HUES6 (cell line): Measurements from ENCODE around the gene HTR1B.

ENCODE experiments used
- H3K27ac ChIP-seq: 2 replicates; pipeline ENCODE4 v1.7.0; 2013; ENCODE audit warnings: low read depth, mild to moderate bottlenecking, low read length, inconsistent platforms
- H3K27me3 ChIP-seq: 2 replicates; pipeline ENCODE4 v1.6.1; 2013; ENCODE audit warnings: low read length; ENCODE audit not compliant: control insufficient read depth, insufficient read depth
- H3K36me3 ChIP-seq: 2 replicates; pipeline ENCODE4 v1.6.1; 2013; ENCODE audit warnings: low read length; ENCODE audit not compliant: control insufficient read depth, insufficient read depth
- H3K4me1 ChIP-seq: 2 replicates; pipeline ENCODE4 v1.6.1; 2013; ENCODE audit warnings: low read length; ENCODE audit not compliant: control insufficient read depth, insufficient read depth
- H3K4me3 ChIP-seq: 2 replicates; pipeline ENCODE4 v1.5.1; 2013; ENCODE audit warnings: low read depth, low read length
- H3K9ac ChIP-seq: one replicate; pipeline ENCODE4 v1.6.1; 2013; ENCODE audit warnings: mild to moderate bottlenecking, low read length
- H3K9me3 ChIP-seq: 2 replicates; pipeline ENCODE4 v1.6.1; 2013; ENCODE audit warnings: low read depth, low read length; ENCODE audit not compliant: control insufficient read depth, insufficient read depth

HTR1B gene

DNA sequence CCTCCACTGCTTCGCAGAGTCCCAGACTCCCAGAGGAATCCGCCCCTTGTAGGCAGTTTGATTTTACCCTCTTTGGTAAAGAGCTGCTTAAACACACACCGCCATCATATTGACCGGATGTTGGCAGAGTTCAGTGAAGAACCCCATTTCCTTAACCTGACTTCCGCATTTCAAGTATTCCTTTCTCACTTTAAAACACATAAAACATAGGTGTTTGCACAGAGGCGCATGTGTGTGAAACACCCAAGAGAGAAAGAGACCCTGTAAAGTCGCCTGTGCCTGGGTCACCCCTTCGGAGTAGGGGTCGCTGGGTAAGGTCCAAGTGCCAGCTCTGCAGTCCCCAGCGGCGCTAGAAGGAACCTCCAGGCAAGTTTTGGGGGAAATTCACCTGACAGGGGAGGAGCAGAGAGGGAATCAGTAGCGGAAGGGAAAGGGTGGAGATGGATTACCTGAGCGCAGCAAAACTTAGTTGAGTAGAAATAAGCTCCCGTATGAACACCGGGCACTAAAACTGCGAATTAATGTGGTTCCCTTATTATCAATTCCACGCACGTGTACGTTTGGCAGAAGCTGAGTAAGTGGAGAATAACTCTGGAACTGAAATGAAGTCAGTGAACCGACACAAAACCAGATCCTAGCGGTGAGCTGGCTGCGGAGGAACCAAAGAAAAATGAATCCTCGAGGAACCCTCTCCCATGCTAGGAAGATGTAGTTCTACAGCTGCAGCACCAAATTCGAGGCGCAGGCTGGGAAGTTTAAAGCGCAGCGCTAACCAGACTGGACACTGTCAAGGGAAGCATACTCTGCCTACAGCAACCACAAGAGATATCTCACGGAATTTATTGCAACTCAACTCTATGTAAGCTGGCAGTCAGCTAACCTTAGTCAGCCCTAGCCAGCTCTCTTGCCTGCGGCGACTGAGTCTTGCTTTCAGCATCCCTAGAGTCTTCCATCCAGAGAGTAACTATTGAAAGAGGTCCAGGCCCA lies 3.5 kb upstream of the HTR1B start:
- no peaks in the 10 kb centered on the region for H3K36me3 ChIP-seq

DNA sequence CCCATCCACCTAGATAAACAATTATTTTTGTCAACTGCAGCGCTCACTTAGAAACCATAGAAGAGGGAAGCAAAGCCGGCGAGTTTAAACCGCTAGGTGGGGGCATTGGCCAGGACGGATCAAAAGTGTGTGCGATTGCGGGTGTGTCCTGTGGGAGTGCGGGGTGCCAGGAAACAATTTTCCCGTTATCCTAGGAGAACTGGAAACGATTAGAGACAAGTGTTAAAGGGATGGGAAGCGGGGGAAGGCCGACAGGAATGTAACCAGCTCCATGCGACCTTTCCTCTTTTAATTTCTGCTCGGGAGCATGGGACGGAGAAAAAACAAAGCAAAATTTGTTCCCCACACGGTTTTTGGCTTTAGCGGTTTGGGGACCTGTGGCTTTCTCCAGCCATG lies 2.8 kb upstream of the HTR1B start:
- Histone ChIP-seq H3K36me3 (no peaks in the 10 kb centered on the region), H3K27me3 (peaks cover 69% of the 10 kb centered on the region), H3K4me1 (peaks cover 16% of the 10 kb centered on the region), H3K4me3 (peak overlapping the region; percentile 81), H3K9me3 (no peaks in the 10 kb centered on the region), H3K27ac (no peak overlapping the region), H3K9ac (peak overlapping the region; percentile 5)

More for the DNA sequence above, 3.5 kb upstream of the HTR1B start:
- peak overlapping the region; percentile 26 for H3K9ac ChIP-seq
- peak overlapping the region; percentile 81 for H3K4me3 ChIP-seq
- no peaks in the 10 kb centered on the region for H3K9me3 ChIP-seq
- H3K4me1 ChIP-seq = peaks cover 16% of the 10 kb centered on the region
- H3K27me3 ChIP-seq = peaks cover 66% of the 10 kb centered on the region
- no peak overlapping the region for H3K27ac ChIP-seq

DNA sequence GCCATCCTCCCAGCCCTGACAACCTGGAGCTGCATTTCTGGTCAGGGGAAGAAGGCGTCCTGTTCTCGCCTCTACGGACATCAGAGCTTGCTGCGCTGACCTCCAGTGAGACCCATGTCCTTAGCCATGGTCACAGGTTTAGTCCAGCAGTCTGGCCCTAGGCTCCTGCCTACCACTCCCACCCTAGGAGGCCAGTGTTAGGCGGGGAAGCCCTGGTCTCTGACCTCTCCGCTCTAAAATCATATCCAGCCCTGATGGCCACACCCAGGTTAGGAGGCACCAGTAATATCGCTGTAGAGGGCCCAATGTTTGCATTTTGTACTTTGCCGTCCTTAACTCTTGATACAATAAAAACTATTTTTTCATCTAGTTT lies 1.2 kb upstream of the HTR1B start:
- Histone ChIP-seq H3K4me3 (peak overlapping the region; percentile 92), H3K27ac (no peak overlapping the region), H3K9ac (no peak overlapping the region), H3K36me3 (no peaks in the 10 kb centered on the region), H3K9me3 (no peaks in the 10 kb centered on the region), H3K4me1 (peaks cover 16% of the 10 kb centered on the region), H3K27me3 (peaks cover 69% of the 10 kb centered on the region)

DNA sequence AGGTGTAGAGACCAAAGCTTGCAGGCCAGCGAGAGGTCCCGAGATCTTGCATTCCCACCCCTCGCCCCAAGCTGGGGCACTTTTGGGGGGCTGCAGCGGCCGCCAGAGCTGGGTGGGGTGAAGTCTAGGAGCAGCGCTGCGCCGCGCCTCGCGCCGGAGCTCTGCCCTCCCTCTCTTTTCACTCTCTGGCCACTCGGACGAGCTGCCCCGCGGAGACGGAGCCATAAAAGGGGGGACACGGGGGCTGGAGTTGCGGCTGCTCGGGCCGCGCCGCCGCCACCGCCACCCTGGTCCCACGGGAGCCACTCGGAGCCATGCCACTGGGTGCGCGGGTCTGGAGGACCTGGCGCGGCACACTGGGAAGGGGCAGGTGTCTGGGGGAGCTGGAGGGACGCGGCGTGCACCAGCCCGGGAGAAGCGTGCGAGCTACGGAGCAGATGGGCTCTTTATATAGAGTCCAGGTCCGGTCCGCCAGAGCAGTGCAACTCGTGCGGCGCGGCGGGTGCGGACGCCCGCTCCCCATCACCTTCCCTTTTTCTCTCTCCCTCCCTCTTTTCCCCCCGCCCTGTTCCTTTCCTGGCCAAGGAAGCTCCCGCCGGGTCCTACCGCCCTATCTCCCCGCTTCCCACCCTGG lies 687 bp upstream of the HTR1B start:
- Histone ChIP-seq H3K9ac (peak overlapping the region; percentile 47), H3K27me3 (peaks cover 69% of the 10 kb centered on the region), H3K4me1 (peaks cover 16% of the 10 kb centered on the region), H3K9me3 (no peaks in the 10 kb centered on the region), H3K4me3 (peak overlapping the region; percentile 92), H3K36me3 (no peaks in the 10 kb centered on the region), H3K27ac (no peak overlapping the region)

DNA sequence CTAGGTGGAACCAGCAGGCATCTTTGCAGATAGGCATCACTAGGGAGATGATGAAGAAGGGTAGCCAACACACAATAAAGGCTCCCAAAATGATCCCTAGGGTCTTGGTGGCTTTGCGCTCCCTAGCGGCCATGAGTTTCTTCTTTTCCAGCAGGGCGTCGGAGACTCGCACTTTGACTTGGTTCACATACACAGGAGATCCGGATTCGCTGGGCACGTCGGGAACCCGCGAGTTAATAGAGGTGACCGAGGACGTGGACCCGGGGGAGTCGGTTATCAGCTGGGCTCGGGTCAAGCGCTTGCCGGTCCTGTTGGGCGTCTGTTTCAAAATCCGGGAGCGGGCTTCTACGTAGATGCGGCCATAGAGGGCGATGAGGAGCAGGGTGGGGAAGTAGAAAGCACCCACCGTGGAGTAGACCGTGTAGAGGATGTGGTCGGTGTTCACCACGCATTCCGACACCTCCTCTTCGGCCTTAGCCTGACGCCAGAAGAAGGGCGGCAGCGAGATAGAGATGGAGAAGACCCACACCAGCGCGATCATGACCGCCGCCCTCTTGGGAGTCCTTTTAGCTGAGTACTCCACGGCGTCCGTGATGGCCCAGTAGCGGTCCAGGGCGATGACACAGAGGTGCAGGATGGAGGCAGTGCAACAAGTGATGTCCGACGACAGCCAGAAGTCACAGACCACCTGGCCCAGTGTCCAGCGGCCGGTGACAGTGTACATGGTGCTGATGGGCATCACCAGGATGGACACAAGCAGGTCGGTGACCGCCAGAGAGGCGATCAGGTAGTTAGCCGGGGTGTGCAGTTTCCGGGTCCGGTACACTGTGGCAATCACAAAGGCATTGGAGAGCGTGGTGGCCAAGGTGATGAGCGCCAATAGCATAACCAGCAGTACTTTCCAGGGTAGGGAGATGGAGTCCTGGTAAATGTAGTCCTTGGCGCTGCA lies 658 bp downstream of the HTR1B start:
- Histone ChIP-seq H3K27me3 (peaks cover 62% of the 10 kb centered on the region), H3K4me1 (peaks cover 23% of the 10 kb centered on the region), H3K27ac (no peak overlapping the region), H3K9ac (peak overlapping the region; percentile 47), H3K36me3 (no peaks in the 10 kb centered on the region), H3K9me3 (no peaks in the 10 kb centered on the region), H3K4me3 (peak overlapping the region; percentile 92)

DNA sequence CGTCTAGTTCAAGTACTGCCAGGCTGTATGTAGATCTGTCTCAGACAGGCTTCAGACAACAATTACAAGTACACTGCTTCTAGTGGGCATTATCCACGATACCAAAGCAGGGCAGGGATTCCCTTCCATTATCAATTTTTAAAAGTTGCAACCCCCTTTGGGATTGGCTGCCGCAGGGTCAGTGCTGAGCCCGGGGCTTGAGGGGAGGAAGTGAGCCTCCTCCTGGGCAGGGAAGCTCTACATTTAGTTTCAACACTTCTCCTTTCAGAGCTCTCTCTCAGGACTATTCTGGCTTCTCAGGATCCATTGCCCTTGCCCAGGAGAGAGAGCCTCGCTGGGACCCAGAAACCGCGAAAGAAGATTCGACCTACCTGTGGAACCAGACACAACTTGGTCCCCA lies 1.5 kb downstream of the HTR1B start:
- no peaks in the 10 kb centered on the region for H3K9me3 ChIP-seq
- no peak overlapping the region for H3K9ac ChIP-seq
- H3K4me3 ChIP-seq = peak overlapping the region; percentile 92
- H3K4me1 ChIP-seq = peaks cover 22% of the 10 kb centered on the region
- peaks cover 53% of the 10 kb centered on the region for H3K27me3 ChIP-seq
- H3K27ac ChIP-seq = no peak overlapping the region
- H3K36me3 ChIP-seq = no peaks in the 10 kb centered on the region

DNA sequence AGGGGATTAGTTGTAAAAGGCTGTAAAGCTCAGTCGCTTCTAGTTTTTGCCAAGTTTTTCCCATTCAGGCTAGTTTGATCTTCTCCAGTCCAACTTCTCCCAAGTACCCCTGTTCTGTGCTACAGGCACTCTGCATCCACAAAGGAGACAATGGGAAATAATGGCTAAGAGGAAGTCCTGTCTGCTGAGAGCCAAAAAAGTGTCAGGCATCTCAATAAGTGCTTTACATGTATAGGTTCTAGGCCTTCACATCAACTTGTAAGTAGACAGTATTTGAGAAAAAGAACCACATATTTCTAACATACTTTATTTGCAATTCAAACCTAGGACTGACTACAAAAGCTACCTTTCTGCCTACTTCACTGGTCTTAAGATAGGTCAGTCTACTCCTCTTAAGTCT lies 4.9 kb downstream of the HTR1B start:
- no peak overlapping the region for H3K27ac ChIP-seq
- H3K4me1 ChIP-seq = peaks cover 39% of the 10 kb centered on the region
- H3K36me3 ChIP-seq = no peaks in the 10 kb centered on the region
- no peak overlapping the region for H3K9ac ChIP-seq
- no peak overlapping the region for H3K4me3 ChIP-seq
- no peaks in the 10 kb centered on the region for H3K9me3 ChIP-seq
- peaks cover 20% of the 10 kb centered on the region for H3K27me3 ChIP-seq

DNA sequence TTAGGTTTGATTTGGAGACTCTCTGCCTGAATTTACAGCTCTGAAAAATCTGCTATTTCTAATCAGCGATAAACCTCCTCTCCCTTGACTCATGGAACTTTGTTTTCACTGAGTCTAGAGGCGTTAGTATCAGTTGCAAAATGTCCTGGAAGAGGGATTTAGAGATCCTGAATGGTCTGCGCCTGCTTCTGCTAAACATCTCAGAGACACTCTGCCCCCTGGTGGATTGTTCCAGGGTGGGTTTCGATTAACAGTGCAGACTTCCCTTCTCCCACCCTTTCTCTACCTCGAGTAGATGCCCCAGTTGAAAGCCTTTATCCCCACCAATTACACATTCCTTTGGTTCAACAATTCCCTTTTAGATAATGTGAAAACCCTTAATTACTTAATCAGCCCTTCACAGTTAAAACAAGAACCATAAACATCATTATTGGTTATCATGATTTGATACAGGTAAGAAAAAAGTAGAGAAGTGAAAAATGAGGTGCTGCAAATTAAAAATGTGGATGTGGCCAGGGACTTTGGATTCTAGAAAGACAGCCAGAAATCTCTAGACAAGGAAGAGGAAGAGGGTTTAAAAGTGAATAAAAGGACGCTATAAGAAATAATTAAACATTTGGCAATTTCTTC lies 5.5 kb downstream of the HTR1B start:
- Histone ChIP-seq H3K9ac (no peak overlapping the region), H3K27me3 (peaks cover 14% of the 10 kb centered on the region), H3K9me3 (no peaks in the 10 kb centered on the region), H3K4me1 (peaks cover 39% of the 10 kb centered on the region), H3K4me3 (no peak overlapping the region), H3K27ac (no peak overlapping the region), H3K36me3 (no peaks in the 10 kb centered on the region)

DNA sequence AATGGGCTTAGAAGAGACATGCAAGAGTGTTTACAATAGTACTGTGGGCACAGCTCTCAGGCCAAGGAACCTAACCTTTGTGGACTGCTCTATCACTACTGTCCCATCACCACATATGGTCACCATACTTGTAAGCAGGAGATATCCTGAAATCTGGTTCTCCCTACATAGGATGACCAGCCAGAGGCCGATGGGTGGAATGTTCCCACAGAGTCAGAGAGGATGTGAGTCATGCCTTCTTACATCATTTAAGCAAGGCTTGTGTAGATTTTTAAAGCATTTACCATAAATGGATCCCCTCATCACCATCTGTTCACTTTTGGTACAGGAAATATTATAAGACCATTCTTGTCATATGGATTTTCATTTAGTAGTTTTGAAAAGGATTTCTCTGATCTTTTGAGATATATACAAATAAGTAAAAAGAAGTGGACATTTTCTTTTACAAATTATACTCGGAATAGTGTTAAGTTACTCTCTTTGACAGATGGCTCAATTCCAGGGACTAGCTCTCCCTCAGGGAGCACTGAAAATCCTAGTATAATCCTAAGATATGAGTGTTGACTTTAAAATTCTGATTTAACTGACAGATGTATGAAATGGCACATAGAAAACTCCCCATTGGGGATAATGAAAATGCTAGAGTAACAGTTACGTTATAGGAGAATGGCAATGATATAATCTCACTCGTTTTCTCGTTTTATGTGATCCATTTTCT lies 6.6 kb downstream of the HTR1B start:
- Histone ChIP-seq H3K27ac (no peak overlapping the region), H3K9me3 (no peaks in the 10 kb centered on the region), H3K36me3 (no peaks in the 10 kb centered on the region), H3K4me3 (no peak overlapping the region), H3K9ac (no peak overlapping the region), H3K4me1 (peaks cover 36% of the 10 kb centered on the region), H3K27me3 (peaks cover 2% of the 10 kb centered on the region; the same call in 1 of the 2 replicates)

DNA sequence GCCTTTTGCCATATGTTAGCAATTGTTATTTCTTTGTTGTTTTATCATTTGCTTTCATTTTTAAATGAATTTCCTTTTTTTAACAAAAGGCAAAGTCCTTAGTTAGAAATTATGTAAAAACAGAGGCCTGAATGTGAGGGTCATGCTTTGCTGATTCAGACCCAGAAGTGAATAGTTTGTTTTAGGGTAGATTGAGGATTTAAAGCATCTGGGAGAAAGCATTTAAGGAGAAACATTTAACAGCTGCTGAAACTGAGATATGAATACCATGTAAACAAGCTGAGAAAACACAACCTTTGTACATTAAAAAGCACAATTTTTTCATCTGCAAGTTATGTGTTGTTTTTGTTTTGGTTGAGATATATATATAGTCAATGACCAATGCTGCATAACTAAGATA lies 8.0 kb downstream of the HTR1B start:
- Histone ChIP-seq H3K4me1 (peaks cover 36% of the 10 kb centered on the region), H3K27ac (no peak overlapping the region), H3K9me3 (no peaks in the 10 kb centered on the region), H3K9ac (no peak overlapping the region), H3K27me3 (no peaks in the 10 kb centered on the region), H3K36me3 (no peaks in the 10 kb centered on the region), H3K4me3 (no peak overlapping the region)
